Eye (tissue), 1 donor: ENCODE data around the gene PHKB.
"Not testable (repeated sequence)": the region's sequence is repeated elsewhere in the genome, so short reads cannot be mapped to it uniquely, and the experiment has no call there.

Source experiments
- DNase-seq: peaks from one replicate; pipeline ENCODE4 v3.0.0-alpha.2; 2015

PHKB gene

GRCh38 chr16:47511882-47512281 is 50.8 kb downstream of the PHKB start:
- no peak for DNase-seq

GRCh38 chr16:47519037-47519436 is 57.9 kb downstream of the PHKB start:
- no peak for DNase-seq

- DNase-seq, result no peak
These were observed 58.4 kb downstream of the PHKB start for GRCh38 chr16:47519546-47519945.

GRCh38 chr16:47519996-47520679 is 59.0 kb downstream of the PHKB start:
- DNase-seq, result no peak

- DNase-seq, result no peak
These were observed 62.3 kb downstream of the PHKB start for GRCh38 chr16:47523342-47524006.

GRCh38 chr16:47524007-47524405 is 62.9 kb downstream of the PHKB start:
- no peak for DNase-seq

GRCh38 chr16:47528431-47528830 is 67.3 kb downstream of the PHKB start:
- DNase-seq, result no peak

- DNase-seq, result no peak
These were observed 72.7 kb downstream of the PHKB start for GRCh38 chr16:47533744-47534292.

GRCh38 chr16:47538472-47538871 is 77.3 kb downstream of the PHKB start:
- DNase-seq, result no peak

GRCh38 chr16:47539707-47540670 is 78.9 kb downstream of the PHKB start:
- DNase-seq, result peak; percentile 19

GRCh38 chr16:47541135-47541534 is 80.0 kb downstream of the PHKB start:
- not testable (repeated sequence) for DNase-seq

- DNase-seq, result not testable (repeated sequence)
These were observed 83.1 kb downstream of the PHKB start for GRCh38 chr16:47544255-47544654.

- not testable (repeated sequence) for DNase-seq
These were observed 90.1 kb downstream of the PHKB start for GRCh38 chr16:47551185-47551584.

- not testable (repeated sequence) for DNase-seq
These were observed 90.6 kb downstream of the PHKB start for GRCh38 chr16:47551767-47552166.

GRCh38 chr16:47553853-47554564 is 92.9 kb downstream of the PHKB start:
- no peak for DNase-seq

- not testable (repeated sequence) for DNase-seq
These were observed 93.5 kb downstream of the PHKB start for GRCh38 chr16:47554587-47554986.

GRCh38 chr16:47561286-47561685 is 100.2 kb downstream of the PHKB start:
- DNase-seq, result no peak

GRCh38 chr16:47562366-47562765 is 101.2 kb downstream of the PHKB start:
- no peak for DNase-seq

GRCh38 chr16:47565454-47565853 is 104.3 kb downstream of the PHKB start:
- DNase-seq, result no peak

GRCh38 chr16:47567321-47567720 is 106.2 kb downstream of the PHKB start:
- DNase-seq, result no peak

GRCh38 chr16:47568351-47568750 is 107.2 kb downstream of the PHKB start:
- no peak for DNase-seq

GRCh38 chr16:47571049-47571448 is 109.9 kb downstream of the PHKB start:
- no peak for DNase-seq
